ENCODE results near the gene MYO5B.

The MYO5B gene

GRCh38 chr18:49878567-49879270 is 316.2 kb downstream of the MYO5B start:
- no peak overlapping the region for H3K27ac ChIP-seq (ENCODE audit: low read depth, low read length)
- H3K27me3 ChIP-seq (ENCODE audit: control insufficient read depth in 5 of 5, insufficient read depth in 4 of 5, low read length in 5 of 5) = no peaks in the 10 kb centered on the region
- H3K9me3 ChIP-seq (ENCODE audit: control insufficient read depth in 5 of 5, low read length in 5 of 5) = no peaks in the 10 kb centered on the region
- no peaks in the 10 kb centered on the region for H3K36me3 ChIP-seq (ENCODE audit: control insufficient read depth in 5 of 5, insufficient read depth in 5 of 5, low read length in 5 of 5)
- H3K4me1 ChIP-seq (ENCODE audit: control insufficient read depth in 5 of 5, insufficient read depth in 5 of 5, low read length in 5 of 5) = no peaks in the 10 kb centered on the region
- H3K4me3 ChIP-seq (ENCODE audit: low read depth in 1 of 5, low read length in 5 of 5) = no peak overlapping the region
- H3K9ac ChIP-seq (ENCODE audit: low read length in 5 of 5) = no peak overlapping the region

DNA sequence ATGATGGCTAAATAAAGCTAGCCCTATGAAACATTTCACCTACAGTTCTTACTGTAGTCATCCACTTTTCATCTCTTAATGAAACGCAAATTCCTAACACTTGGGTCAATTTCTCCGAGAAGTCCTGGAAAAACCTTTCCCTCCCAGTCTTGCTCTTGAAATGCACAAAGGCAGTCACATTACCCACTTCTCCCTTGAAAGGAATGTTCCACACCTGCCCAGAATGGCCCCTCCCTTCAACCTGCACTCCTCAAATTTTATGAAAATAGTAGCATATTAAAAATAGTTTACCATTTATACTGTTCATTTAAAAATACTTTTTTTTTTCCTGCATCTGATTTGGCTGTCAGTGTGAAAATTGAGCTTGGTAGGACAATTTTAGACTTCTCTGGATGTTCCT is 316.9 kb downstream of the MYO5B start:
- Histone ChIP-seq H3K4me3 (ENCODE audit: low read depth in 1 of 5, low read length in 5 of 5) (no peak overlapping the region), H3K4me1 (ENCODE audit: control insufficient read depth in 5 of 5, insufficient read depth in 5 of 5, low read length in 5 of 5) (no peaks in the 10 kb centered on the region), H3K9me3 (ENCODE audit: control insufficient read depth in 5 of 5, low read length in 5 of 5) (no peaks in the 10 kb centered on the region), H3K9ac (ENCODE audit: low read length in 5 of 5) (no peak overlapping the region), H3K27ac (ENCODE audit: low read depth, low read length) (no peak overlapping the region), H3K36me3 (ENCODE audit: control insufficient read depth in 5 of 5, insufficient read depth in 5 of 5, low read length in 5 of 5) (no peaks in the 10 kb centered on the region), H3K27me3 (ENCODE audit: control insufficient read depth in 5 of 5, insufficient read depth in 4 of 5, low read length in 5 of 5) (no peaks in the 10 kb centered on the region)

DNA sequence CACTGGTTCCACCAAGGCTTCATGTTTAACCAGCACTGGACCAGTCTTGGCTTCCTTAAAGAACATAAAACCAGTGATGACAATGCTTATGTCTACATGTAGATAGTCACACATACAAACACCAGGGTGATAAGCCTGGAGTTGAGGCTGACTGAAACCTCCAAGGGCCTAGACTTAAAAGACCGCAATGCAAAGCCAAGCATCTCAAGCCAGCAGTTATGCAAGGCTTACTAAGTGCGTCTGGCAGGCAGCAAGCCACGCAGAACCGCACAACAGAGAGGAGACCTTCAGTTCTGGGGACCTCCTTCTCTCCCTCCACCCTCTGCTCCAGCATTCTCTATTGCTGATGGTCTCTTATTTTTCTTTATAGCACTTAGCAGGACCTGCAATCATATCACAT is 318.4 kb downstream of the MYO5B start:
- H3K27me3 ChIP-seq (ENCODE audit: control insufficient read depth in 5 of 5, insufficient read depth in 4 of 5, low read length in 5 of 5) = no peaks in the 10 kb centered on the region
- no peak overlapping the region for H3K4me3 ChIP-seq (ENCODE audit: low read depth in 1 of 5, low read length in 5 of 5)
- no peaks in the 10 kb centered on the region for H3K9me3 ChIP-seq (ENCODE audit: control insufficient read depth in 5 of 5, low read length in 5 of 5)
- H3K4me1 ChIP-seq (ENCODE audit: control insufficient read depth in 5 of 5, insufficient read depth in 5 of 5, low read length in 5 of 5) = no peaks in the 10 kb centered on the region
- no peaks in the 10 kb centered on the region for H3K36me3 ChIP-seq (ENCODE audit: control insufficient read depth in 5 of 5, insufficient read depth in 5 of 5, low read length in 5 of 5)
- H3K9ac ChIP-seq (ENCODE audit: low read length in 5 of 5) = no peak overlapping the region
- H3K27ac ChIP-seq (ENCODE audit: low read depth, low read length) = no peak overlapping the region

DNA sequence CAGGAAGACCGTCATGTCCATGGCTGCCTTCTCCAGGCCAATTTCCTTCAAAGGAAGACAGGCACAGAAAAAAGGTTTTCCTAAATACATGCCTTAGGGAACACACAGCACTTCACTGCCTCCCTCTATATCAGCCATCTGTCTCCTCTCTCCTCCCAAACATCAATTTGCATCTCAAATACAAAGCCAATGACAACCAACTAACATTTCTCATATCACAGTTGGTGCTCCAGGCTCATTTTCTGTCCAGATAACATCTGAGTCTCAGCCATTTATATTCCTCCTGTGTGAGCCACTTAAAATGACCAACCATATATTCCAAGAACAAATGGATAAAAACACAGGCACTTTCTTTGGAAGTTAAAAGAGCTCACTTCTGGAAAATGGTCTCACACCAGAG is 319.2 kb downstream of the MYO5B start:
- H3K27me3 ChIP-seq (ENCODE audit: control insufficient read depth in 5 of 5, insufficient read depth in 4 of 5, low read length in 5 of 5) = no peaks in the 10 kb centered on the region
- no peaks in the 10 kb centered on the region for H3K36me3 ChIP-seq (ENCODE audit: control insufficient read depth in 5 of 5, insufficient read depth in 5 of 5, low read length in 5 of 5)
- no peak overlapping the region for H3K27ac ChIP-seq (ENCODE audit: low read depth, low read length)
- no peaks in the 10 kb centered on the region for H3K9me3 ChIP-seq (ENCODE audit: control insufficient read depth in 5 of 5, low read length in 5 of 5)
- H3K4me3 ChIP-seq (ENCODE audit: low read depth in 1 of 5, low read length in 5 of 5) = no peak overlapping the region
- H3K9ac ChIP-seq (ENCODE audit: low read length in 5 of 5) = no peak overlapping the region
- H3K4me1 ChIP-seq (ENCODE audit: control insufficient read depth in 5 of 5, insufficient read depth in 5 of 5, low read length in 5 of 5) = no peaks in the 10 kb centered on the region

- H3K36me3 ChIP-seq (ENCODE audit: control insufficient read depth in 5 of 5, insufficient read depth in 5 of 5, low read length in 5 of 5) = no peaks in the 10 kb centered on the region
- H3K27ac ChIP-seq (ENCODE audit: low read depth, low read length) = no peak overlapping the region
- H3K27me3 ChIP-seq (ENCODE audit: control insufficient read depth in 5 of 5, insufficient read depth in 4 of 5, low read length in 5 of 5) = no peaks in the 10 kb centered on the region
- no peaks in the 10 kb centered on the region for H3K4me1 ChIP-seq (ENCODE audit: control insufficient read depth in 5 of 5, insufficient read depth in 5 of 5, low read length in 5 of 5)
- H3K9ac ChIP-seq (ENCODE audit: low read length in 5 of 5) = no peak overlapping the region
- H3K4me3 ChIP-seq (ENCODE audit: low read depth in 1 of 5, low read length in 5 of 5) = no peak overlapping the region
- no peaks in the 10 kb centered on the region for H3K9me3 ChIP-seq (ENCODE audit: control insufficient read depth in 5 of 5, low read length in 5 of 5)
Measured at GRCh38 chr18:49875155-49875554, 319.8 kb downstream of the MYO5B start.

DNA sequence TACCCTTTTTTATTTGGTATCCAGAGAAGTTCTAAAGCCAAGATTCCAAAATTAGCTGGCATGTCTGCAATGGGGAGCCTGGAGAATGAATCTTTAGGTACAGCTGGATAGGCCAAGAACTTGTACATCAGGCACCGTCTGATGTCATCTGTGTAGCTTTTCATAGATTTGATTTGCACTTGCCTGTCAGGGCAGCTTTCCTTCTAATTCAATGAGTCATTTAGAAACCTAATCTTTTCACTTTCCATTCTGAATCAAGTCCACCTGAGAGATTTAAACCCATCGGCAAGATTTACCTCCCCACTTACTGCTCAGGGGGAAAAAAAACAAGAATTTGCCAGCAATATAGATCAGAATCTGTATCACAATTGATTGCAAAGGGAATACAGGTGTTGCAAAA is 320.7 kb downstream of the MYO5B start:
- no peak overlapping the region for H3K9ac ChIP-seq (ENCODE audit: low read length in 5 of 5)
- no peaks in the 10 kb centered on the region for H3K9me3 ChIP-seq (ENCODE audit: control insufficient read depth in 5 of 5, low read length in 5 of 5)
- H3K4me3 ChIP-seq (ENCODE audit: low read depth in 1 of 5, low read length in 5 of 5) = no peak overlapping the region
- no peak overlapping the region for H3K27ac ChIP-seq (ENCODE audit: low read depth, low read length)
- no peaks in the 10 kb centered on the region for H3K27me3 ChIP-seq (ENCODE audit: control insufficient read depth in 5 of 5, insufficient read depth in 4 of 5, low read length in 5 of 5)
- H3K36me3 ChIP-seq (ENCODE audit: control insufficient read depth in 5 of 5, insufficient read depth in 5 of 5, low read length in 5 of 5) = no peaks in the 10 kb centered on the region
- no peaks in the 10 kb centered on the region for H3K4me1 ChIP-seq (ENCODE audit: control insufficient read depth in 5 of 5, insufficient read depth in 5 of 5, low read length in 5 of 5)

GRCh38 chr18:49869354-49869753 is 325.6 kb downstream of the MYO5B start:
- Histone ChIP-seq H3K4me1 (ENCODE audit: control insufficient read depth in 5 of 5, insufficient read depth in 5 of 5, low read length in 5 of 5) (no peaks in the 10 kb centered on the region), H3K27ac (ENCODE audit: low read depth, low read length) (no peak overlapping the region), H3K27me3 (ENCODE audit: control insufficient read depth in 5 of 5, insufficient read depth in 4 of 5, low read length in 5 of 5) (peaks cover 0 to 5% (median 0%) of the 10 kb centered on the region in 5 donors), H3K36me3 (ENCODE audit: control insufficient read depth in 5 of 5, insufficient read depth in 5 of 5, low read length in 5 of 5) (no peaks in the 10 kb centered on the region), H3K9me3 (ENCODE audit: control insufficient read depth in 5 of 5, low read length in 5 of 5) (no peaks in the 10 kb centered on the region), H3K9ac (ENCODE audit: low read length in 5 of 5) (no peak overlapping the region), H3K4me3 (ENCODE audit: low read depth in 1 of 5, low read length in 5 of 5) (no peak overlapping the region)

GRCh38 chr18:49866680-49867079 is 328.3 kb downstream of the MYO5B start:
- Histone ChIP-seq H3K27me3 (ENCODE audit: control insufficient read depth in 5 of 5, insufficient read depth in 4 of 5, low read length in 5 of 5) (peaks cover 0 to 10% (median 0%) of the 10 kb centered on the region in 5 donors), H3K4me3 (ENCODE audit: low read depth in 1 of 5, low read length in 5 of 5) (no peak overlapping the region), H3K27ac (ENCODE audit: low read depth, low read length) (no peak overlapping the region), H3K9ac (ENCODE audit: low read length in 5 of 5) (no peak overlapping the region), H3K4me1 (ENCODE audit: control insufficient read depth in 5 of 5, insufficient read depth in 5 of 5, low read length in 5 of 5) (no peaks in the 10 kb centered on the region), H3K9me3 (ENCODE audit: control insufficient read depth in 5 of 5, low read length in 5 of 5) (no peaks in the 10 kb centered on the region), H3K36me3 (ENCODE audit: control insufficient read depth in 5 of 5, insufficient read depth in 5 of 5, low read length in 5 of 5) (no peaks in the 10 kb centered on the region)

GRCh38 chr18:49865401-49865800 is 329.5 kb downstream of the MYO5B start:
- Histone ChIP-seq H3K4me3 (ENCODE audit: low read depth in 1 of 5, low read length in 5 of 5) (no peak overlapping the region), H3K27me3 (ENCODE audit: control insufficient read depth in 5 of 5, insufficient read depth in 4 of 5, low read length in 5 of 5) (peaks cover 0 to 10% (median 0%) of the 10 kb centered on the region in 5 donors), H3K36me3 (ENCODE audit: control insufficient read depth in 5 of 5, insufficient read depth in 5 of 5, low read length in 5 of 5) (no peaks in the 10 kb centered on the region), H3K9me3 (ENCODE audit: control insufficient read depth in 5 of 5, low read length in 5 of 5) (no peaks in the 10 kb centered on the region), H3K27ac (ENCODE audit: low read depth, low read length) (no peak overlapping the region), H3K9ac (ENCODE audit: low read length in 5 of 5) (no peak overlapping the region), H3K4me1 (ENCODE audit: control insufficient read depth in 5 of 5, insufficient read depth in 5 of 5, low read length in 5 of 5) (no peaks in the 10 kb centered on the region)

DNA sequence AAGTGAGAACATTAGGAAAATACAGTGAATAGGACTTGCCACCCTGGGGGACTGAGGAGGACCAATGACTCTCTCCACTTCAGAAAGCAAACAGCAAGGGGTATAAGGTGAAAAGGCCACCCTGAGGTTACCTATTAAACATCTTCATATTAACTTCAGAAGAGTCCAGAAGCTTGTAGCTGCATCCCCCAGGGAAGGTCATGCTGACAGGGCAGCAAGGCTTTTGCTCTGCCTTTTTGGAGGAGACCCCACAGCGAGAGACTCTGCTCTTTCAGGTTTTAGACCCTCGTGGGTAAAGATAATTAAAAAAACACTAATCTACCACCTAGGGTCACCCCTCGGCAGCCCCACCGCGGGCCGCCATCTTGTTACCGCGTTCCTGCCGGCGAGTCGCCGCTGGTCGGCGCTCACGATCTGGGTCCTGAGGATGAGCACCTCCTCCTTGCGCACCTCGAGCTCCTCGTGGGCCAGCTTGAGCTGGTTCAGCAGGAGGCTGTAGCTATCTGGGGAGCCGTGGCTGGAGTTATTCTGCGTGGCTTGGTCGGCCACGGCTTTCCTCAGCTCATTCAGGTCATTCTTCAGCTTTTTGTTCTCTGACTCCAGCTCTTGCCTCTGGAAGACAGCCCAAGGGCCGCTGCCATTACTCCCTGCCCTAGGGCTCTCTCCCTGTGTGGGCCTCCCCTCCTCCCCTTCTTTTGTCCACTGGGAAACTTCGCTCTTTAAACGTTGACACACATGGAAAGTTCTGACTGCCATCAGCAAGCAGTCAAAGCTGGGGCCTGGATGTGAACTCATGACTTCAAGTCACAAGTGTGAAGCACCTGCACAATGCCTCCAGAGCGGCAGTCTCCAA is 331.0 kb downstream of the MYO5B start:
- H3K27me3 ChIP-seq (ENCODE audit: control insufficient read depth in 5 of 5, insufficient read depth in 4 of 5, low read length in 5 of 5) = peaks cover 0 to 10% (median 0%) of the 10 kb centered on the region in 5 donors

More for the DNA sequence above, 331.0 kb downstream of the MYO5B start:
- Histone ChIP-seq H3K27ac (ENCODE audit: low read depth, low read length) (no peak overlapping the region), H3K9me3 (ENCODE audit: control insufficient read depth in 5 of 5, low read length in 5 of 5) (no peaks in the 10 kb centered on the region), H3K4me3 (ENCODE audit: low read depth in 1 of 5, low read length in 5 of 5) (no peak overlapping the region), H3K36me3 (ENCODE audit: control insufficient read depth in 5 of 5, insufficient read depth in 5 of 5, low read length in 5 of 5) (no peaks in the 10 kb centered on the region), H3K4me1 (ENCODE audit: control insufficient read depth in 5 of 5, insufficient read depth in 5 of 5, low read length in 5 of 5) (no peaks in the 10 kb centered on the region), H3K9ac (ENCODE audit: low read length in 5 of 5) (no peak overlapping the region)
